ENCODE data around the gene BEAN1.
A peak's percentile ranks its signal among the peaks of the same experiment; 100 is the strongest.

Gene BEAN1

DNA sequence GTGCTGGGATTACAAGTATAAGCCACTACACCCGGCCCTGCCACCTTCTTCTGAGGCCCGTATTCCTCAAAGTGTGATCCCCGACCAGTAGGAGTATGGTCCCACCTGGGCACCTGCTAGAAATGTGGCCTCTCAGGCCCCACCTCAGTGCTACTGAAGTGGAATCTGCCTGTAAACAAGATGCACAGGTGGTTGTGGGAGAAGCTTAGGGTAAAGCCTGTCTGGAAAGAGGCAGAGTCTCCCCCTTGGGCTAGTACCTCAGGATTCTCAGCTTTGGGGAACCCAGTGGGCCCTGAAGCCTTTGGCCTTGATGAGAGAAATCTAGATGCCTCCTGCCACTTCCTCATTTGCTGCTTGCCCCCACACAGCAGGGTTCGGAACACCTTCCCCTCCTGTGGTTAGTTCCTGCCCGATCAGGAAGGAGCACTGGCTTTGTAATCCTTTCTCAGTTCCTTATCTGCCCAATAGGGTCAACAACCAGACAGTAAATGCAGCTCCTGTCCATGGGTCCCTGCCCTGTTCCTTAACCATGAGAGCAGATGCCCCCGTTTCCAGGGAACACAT lies 97.6 kb downstream of the BEAN1 start:
- DNase-seq: no peak

DNA sequence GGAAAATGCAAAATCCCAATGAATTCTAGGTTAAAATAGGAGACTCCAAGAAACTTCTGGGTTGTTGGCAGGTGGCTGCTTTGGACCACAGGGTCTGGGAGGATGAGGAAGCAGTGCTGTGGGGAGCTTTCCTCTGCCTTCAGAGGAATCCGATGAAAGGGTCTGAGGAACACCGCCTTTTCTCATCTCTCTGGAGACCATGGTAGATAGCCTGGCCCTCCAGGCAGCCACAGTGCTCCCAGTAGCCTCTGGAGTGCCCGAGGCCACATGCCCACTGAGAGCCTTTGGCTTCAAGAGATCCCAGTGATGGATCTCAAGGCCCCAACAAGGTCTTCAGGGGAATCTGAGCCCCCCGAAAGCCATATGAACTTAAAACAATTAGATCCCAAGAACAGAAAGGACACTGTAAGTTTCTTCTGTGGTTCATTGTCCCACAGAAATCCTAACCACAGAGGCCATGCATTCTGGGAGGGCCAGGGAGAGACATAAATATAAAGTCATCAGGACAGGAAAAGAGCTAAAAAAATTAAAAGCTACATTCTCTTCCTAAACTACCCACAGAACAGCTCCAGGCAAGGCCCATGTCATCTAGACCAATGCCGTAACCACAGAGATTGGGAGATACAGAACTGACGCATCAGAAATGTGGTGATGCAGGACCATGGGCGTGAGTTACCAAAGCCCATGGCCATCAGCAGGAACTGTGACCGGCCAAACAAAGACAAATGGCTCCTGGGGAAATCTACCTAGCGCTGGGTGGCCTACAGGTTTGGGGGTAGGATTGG lies 98.5 kb downstream of the BEAN1 start:
- DNase-seq: peak; percentile 41

DNA sequence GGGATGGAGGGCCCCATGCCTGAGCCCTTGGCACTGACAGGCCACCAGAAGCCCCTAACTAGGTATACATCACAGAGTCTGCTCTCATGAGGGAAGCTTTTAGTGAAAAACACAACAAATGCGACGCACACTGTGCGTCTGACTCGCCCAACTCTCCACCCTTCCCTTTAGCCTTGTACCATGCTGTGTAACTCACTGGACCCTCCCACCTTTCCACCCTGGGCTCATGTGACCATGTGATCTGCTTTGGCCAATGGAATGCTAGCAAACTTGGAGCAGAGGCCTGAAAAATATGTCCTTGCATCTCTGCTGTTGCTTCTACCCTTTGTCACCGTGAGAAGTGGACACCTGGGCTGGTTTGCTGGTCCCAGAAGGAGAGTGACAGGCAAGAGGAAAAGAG lies 101.2 kb downstream of the BEAN1 start:
- DNase-seq: no peak

DNA sequence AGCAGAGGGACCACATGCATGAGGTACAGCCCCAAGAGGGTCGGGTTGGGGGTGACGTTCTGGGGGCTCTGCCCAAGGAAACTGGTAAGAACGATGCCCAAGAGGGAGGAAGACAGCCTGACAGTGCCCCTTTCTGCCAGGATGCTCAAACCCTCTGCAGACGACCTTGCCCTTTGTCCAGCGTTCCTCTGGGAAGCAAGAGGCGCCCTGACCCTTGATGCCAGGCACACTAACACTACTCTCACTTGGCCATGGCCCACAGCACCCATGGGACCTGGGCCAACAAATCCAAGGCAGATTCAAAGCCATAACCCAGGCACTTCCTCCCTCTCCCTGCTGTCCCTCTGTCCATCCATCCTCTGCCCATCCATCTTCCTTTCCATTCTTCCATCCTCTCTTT lies 102.4 kb downstream of the BEAN1 start:
- DNase-seq: no peak
